Activated gamma-delta T cell treated with anti-CD3 and anti-CD28 coated beads, Interleukin-2, amount 50 U/mL, for 16 hours (primary cell): ENCODE data around the gene PHAF1.

Experiments used
- DNase-seq: peaks from one replicate; pipeline ENCODE4 v3.0.0-alpha.2; 2020; ENCODE audit warnings: low read depth

PHAF1 gene

DNA sequence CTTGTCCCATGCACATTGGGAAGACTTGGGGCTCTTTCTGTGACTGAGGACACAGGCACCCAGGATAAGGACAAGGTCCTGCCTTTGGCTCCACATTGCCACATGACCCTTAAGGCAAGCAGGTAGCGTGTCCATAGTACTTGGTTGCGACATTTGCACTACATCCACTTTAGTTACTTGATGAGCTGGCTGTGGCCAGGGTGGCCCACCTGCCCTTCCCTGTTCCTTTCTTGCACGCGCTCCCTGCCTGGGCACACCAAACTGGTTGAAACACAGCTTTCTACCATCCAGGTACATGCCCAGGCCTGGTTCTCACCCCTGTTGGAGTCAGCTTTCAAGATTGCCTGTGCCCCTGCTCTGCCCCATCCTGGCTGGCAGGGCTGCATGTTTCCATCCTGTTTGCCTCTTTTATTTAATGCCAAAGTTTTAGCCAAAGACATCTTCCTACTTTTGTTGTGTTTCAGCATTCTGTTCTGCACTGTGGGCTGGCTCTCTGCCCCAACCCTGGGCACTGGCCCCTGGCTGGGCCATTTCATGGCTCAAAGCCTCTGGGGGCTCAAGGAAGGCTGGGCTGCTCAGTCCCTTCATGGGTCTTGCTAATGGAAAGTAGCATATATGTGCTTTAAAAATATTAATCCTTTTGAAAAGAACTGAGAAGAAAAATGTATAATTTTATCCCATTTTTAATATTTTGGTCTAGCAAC, 37.8 kb downstream of the PHAF1 start:
- DNase-seq = no peak

GRCh38 chr16:67148221-67148620, 38.5 kb downstream of the PHAF1 start:
- no peak for DNase-seq

DNA sequence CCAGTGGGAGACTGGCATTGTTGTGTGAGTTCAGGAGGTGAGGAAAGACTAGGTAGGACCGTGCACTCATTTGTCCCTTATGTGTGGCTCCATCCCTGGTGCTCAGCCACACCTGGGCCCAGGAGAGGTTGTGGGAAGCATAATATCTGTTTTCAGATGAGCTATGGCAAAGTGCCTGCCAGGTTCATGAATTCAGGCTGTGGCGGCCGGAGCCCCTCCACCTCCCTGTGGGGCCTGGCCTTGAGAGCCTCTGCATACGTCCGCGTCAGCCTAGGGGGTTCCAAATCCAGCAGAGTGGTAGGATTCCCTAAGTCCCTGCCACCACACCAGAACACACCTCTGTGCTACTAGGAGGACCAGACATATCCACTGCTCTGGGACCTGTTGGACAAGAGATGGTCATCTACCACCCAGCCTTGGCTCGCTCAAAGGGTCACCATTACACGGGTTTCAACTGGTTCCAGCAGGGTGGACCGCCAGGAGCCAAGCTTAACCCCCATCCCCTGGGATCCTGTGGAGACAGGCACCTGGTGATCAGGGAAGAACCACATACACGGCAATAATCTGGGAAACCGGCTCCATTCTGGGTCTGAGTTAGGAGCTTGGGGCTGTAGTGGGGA, 39.0 kb downstream of the PHAF1 start:
- DNase-seq = no peak

DNA sequence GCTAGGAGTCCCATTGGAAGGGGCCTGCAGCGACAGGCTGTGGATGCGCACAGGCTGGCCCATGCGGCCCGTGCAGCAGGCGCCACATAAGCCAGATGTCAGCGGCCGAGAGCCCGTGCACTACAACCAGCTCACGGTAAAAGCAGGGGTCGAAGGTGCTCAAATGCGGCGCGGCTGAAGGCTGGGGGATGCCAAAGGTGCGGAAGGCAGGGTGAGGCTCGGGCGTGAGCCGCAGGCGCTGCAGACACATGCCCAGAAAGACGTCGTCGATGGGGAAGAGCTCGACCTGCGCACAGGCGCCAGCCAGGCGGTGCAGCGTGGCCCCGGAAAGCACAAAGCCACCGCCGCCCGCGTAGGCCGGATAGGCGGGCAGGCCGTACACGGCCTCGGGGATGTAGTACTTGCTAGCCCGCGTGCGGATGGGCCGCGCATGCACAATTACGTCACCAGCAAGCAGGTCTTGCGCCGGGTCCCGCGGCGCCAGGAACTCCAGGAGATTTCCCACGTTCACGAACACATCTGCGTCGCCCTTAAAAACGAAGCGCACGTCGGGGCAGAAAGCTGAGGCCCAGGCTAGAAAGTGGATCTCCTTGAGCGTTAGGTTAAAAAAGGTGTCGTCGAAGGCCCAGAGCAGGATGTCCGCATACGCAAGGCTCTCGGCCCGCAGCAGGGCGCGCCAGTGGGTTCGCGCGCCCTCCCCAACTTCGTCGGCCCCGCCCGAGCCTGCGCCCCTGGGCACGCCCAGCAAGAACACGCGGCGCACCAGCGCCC, 39.7 kb downstream of the PHAF1 start:
- DNase-seq = no peak

GRCh38 chr16:67150047-67150832, 40.5 kb downstream of the PHAF1 start:
- DNase-seq = no peak

DNA sequence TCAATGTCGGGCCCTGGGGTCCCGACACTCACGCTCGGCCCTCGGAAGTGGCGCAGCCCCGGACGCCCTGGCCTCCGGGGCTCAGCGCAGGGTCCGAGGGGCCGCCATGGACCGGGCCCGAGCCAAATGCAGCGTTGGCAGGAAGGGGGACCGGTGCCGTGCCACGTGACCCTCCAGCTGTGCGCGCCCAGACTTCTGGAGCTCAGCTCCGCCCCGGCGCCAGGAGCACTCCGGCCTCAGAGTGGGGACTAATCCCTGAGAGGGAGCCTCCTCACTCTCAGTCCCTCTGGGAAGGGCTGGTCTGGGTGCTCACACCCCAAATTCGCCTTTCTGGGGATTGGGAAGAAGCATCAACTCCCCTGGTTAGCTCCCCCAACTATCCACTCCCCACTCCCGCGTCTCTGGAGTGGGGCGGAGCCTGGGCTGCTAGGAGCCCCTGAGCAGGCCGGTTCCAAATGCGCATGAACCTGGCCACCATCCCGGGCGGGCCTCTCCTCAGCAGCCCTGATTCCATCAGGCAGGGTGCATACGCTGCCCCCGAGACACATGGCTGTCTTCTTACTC, 41.2 kb downstream of the PHAF1 start, which contains the start of gene B3GNT9:
TSS of gene B3GNT9 (minus strand) at position 166 of the 564 bp plus-strand sequence. CDS start 513 bp downstream, outside the sequence.
- no peak for DNase-seq

DNA sequence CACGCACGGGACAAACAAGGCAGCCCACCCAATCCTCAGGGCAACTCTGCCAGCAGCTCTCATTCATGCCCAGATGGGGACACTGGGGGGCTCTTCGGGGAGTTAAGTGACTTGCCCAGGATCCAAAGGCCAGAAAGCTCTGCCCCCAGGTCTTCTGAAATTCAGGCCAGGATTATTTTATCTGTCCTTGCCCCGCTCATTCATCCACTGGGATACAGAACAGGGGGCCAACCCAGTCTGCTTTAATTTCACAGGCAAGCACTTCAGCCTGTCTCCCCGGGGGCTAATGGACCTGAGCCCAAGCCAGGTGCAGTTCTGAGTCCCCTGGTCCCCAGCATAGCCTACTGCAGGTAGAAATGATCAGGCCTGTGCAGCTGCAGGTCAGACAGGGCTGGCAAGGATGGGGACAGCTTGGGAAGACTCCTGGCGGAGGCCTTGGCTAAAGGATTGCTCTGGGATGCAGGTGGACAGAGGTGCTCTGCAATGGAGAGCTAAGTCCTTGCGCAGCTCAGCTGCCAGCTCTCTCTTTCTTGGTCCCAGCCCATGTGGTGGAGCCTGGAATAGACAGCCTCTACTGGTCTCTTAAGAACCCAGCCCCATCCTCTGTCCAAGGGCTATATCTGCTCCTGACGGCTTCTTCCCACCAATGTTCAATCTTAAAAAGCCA, 41.8 kb downstream of the PHAF1 start:
- no peak for DNase-seq

- no peak for DNase-seq
These were observed 45.0 kb downstream of the PHAF1 start for GRCh38 chr16:67154578-67155294.

DNA sequence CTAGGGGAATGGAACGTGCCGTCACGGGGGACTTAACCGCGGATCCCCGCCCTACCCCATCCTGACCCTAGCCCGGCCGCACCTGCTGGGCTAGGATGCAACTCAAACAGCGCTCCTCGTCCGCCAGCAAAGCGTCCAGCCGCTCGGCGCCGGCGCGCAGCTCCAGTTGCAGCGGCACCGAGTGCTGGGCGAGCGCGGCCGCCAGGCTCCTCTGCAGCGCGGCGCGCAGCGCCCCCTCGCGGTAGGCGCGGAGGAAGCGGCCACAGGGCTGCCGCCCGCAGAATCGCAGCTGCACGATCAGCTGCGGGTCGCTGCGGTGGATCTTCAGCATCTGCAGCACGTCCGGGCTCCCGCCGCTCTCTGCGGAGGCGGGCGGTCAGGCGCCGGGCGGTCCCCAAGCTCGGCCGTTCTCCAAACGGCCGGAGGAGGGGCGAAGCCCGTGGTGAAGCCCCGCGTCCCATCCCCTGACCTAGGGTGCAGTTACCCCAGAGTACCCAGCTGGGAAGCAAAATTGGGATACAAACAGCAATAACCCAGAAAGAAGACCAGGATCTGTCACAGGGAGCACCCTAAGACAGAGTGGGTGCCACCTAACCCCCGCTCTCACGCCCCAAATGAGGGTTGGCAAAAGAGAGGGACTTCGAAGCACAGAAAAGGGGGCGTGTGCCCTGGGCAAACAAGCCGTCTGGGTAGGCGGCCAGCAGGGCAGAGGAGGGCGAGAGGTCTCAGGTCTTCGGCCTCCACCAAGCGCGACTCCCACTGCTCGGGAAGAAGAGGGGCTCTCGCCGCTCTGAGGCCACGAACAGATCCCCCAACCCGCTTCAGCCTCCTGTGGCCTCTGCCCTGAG, 45.8 kb downstream of the PHAF1 start:
- peak; percentile 69 for DNase-seq

DNA sequence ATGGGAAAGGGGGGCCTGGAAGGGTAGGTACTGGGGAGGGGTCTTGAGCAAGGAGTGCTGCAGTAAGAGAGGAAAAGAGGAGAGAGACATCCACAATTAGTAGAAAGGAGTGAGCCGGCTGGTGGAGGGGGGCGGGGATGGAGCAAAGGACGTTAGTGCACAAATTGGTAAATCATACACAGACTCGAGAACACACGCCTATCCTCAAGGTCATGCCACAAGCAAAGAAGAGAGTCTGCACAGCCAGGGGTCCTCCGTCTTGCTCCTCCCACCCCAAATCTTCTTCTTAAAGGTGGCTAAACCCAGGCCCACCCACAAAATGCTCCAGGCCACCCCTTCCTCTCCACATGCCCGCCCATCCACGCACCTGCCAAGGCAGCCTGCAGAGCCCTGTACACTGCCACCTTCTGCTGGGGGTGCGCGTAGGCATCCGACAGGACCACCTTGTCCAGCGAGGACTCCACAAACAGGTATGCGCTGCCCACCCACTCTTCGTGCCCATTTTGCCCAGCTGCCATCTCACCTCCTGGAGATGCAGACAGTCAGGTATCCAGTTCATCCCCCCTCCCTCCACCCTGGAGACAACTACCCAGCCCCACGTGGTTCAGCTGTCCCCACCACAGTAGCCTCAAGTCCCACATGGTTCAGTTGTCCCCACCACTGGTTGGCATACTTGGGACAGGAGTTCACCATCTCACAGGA, 46.6 kb downstream of the PHAF1 start:
- DNase-seq = no peak

DNA sequence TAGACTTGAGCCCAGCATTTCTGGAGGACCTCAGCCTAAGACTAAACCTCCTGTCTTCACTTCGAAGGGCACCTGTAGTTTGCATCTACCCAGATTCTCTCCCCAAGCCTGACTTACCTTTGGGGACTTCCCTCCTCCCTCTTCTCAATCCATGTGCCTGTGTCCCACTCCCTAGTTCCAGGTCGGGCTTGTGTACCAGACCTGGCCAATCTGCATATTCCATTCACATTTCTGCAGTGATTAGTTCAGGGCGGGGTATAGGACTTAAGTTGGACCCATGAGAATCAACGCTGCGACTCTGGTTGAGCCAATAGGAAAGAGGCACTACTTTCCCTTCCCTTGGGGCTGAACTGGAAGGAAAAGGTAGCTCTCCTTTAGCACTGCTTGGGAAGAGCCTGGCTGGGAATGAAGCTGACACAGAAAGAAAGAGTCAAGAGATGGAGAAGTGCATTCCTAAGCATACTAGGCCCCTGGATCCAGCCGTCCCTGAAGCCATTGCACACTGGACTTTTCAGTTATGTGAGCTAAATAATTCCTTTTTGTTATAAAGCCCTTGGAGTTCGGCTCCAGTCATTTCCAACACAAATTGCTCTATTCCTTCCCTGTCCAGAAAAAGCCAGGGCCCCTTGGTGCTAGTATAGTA, 47.5 kb downstream of the PHAF1 start:
- no peak for DNase-seq

GRCh38 chr16:67157892-67158635, 48.3 kb downstream of the PHAF1 start:
- no peak for DNase-seq

GRCh38 chr16:67158637-67159600, 49.2 kb downstream of the PHAF1 start:
- peak; percentile 56 for DNase-seq

GRCh38 chr16:67161595-67162058, 51.9 kb downstream of the PHAF1 start:
- DNase-seq = no peak

DNA sequence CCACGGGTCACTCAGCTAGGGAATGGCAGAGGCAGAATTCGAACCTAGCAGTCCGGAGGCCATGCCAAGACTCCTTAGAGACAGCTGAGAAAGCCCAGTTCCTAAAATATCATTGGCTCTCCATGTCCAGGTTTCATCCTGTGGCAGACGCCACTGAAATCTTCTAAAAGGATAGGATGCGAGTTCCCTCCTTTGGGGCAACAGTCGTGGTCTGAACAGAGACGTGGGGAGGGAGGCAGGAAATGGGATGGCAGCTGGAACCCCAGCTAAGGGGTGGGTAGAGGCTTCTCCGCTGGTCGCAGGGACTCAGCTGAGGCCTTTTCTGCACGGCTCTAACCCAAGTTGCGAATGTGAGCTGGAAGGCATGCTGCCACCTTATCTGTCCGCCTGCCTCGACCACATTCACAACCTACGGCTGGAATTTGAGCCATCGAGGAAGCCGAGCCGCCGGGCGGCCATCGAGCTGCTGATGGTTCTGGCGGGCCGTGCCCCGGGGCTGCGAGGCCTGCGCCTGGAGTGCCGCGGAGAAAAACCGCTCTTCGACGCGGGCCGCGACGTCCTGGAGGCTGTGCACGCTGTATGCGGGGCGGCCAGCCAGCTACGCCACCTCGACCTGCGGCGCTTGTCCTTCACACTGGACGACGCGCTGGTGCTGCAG, 52.9 kb downstream of the PHAF1 start:
- no peak for DNase-seq
